KBM-7 (cell line): Measurements from ENCODE around the gene DDX51.
"Not testable (repeated sequence)": the region's sequence is repeated elsewhere in the genome, so short reads cannot be mapped to it uniquely, and the experiment has no call there.

ENCODE experiments used
- DNase-seq: peaks from one replicate; pipeline ENCODE4 v3.0.0-alpha.2; 2015
- in situ Hi-C: fragments of 300-500 bp; cut with MboI; formaldehyde crosslinking; loops from 2 replicates; pipeline ENCODE4 v1.14.3; 2020; ENCODE audit warnings: low sequenced_read_pairs, low pct_unique_long_range_greater_than_20kb, mixed read lengths

DDX51 gene

DNA sequence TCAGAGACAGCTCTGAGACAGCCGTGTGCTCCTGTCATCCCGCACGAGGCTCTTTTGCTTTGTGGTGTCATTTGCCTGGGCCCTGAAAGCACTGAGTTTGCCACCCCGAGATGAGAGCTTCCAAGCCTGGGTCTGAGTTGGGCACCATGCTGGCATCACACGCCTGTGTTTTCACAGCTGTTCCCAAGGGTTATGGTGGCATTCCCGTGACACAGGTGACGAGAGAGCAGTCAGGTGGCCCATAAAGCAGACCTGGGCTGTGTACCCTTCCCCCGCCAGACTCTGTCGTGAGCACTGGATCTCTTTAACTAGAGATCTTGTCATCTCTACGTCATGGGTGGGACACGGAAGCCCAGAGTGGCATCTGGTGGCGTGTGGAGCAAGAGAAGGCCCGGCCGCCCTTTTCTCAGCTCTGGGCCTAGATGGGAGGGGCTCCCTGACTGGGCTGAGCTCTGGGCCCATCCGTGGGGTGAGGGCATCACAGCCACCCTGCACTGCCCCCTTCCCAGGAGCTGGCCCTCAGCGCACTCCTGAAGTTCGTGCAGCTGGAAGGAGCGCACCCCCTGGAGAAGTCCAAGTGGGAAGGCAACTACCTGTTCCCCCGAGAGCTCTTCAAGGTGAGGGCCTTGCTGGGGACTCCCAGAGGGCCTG is 2.8 kb upstream of the DDX51 start:
- no peak for DNase-seq
- in situ Hi-C loops = no loop called here

- in situ Hi-C loops = no loop called here
- no peak for DNase-seq
These were observed 2.0 kb upstream of the DDX51 start for GRCh38 chr12:132146098-132146497.

- no peak for DNase-seq
- in situ Hi-C loops = no loop called here
These were observed 1.2 kb upstream of the DDX51 start for GRCh38 chr12:132145334-132145733.

DNA sequence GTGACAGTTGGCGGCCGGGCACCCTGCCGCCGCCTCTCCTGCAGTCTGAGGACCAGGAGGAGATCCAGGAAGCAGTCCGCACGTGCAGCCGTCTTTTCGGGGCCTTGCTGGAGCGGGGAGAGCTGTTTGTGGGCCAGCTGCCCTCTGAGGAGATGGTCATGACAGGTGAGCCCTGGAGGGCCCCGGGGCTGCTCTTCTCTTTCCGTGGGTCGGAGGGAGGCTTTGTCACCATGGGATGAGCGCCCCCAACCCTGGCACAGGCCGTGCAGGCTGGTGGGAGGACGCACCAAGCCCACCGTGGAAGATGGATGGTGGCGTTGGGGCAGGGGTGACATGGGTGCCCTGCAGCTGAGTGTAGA is 670 bp upstream of the DDX51 start:
- in situ Hi-C loops = no loop called here
- DNase-seq = no peak

GRCh38 chr12:132143336-132144071 is 615 bp downstream of the DDX51 start:
- DNase-seq = no peak
- in situ Hi-C loops = no loop called here

DNA sequence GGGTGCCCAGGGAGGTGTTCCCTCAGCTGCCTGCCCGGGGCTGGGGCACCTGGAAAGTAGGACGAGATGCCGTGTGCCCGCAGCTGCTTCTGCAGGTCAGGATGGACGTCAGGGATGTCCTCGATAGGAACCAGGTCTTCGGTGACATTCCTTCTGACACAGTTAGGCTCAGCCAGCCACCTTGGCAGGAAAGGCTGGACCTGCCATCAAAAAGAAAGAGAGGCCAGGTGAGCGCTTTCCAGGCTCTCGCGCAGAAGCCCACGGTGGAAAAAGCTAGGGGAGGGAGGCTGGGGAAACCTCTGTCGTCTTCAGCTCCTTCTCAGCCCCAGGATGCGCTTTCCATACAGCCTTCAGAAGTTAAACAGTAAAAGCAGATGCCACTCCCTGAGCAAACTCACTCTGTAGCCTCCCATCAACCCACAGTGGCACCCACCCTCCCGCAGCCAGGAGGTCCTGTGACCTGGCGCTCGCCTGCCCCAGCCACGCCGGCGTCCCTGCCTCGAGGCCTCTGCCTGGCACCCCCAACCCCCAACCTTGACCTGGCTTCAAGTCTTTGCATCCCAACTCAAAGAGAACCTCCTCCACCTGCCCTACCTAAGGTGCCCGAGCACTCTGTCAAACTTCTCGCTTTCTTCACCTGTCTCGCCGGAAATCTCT is 1.3 kb downstream of the DDX51 start:
- in situ Hi-C loops = no loop called here
- DNase-seq = no peak

GRCh38 chr12:132141976-132142678 is 2.0 kb downstream of the DDX51 start:
- DNase-seq = no peak
- in situ Hi-C loops = no loop called here

DNA sequence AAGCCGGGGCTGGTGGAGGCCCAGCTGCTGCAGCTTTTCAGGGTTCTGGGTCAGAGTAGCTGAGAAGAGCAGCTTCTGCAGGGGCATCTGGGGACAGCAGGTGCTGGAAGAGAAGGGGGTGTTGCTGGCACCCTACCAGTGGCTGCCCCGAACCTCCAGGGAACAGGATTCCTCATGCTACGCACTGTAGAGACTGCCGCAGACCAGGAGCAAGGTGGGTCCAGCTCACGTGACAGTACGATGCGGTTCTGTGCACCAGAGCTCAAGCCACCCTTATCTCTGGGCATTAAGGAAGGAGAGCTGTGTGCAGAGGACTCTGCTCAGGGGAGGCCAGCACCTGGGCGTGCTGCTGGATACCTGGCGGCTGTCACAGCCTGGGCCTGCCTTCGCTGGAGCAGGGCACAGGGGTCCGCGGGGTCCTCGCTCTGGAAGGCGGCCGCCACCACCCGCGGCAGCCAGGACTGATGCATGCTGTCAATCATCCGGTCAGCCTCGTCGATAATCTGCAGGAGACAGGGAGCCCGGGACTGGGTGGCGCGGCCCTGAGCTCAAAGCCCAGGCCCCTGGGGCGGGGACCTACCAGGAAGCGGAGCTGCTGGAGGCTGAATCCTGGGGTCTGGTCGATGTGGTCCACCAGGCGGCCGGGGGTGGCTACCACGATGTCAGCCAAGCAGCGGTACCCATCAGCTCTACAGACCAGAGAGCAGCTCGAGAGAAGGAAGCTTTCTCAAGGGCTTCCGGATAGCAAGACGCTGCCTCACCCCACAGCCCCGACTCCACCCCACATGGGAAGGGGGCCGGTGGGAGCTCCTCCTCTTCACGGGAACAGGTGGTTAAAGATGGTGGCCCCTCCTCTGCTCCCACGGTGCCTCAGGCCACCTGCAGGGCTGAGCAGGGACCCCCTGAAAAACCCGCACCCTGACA is 2.9 kb downstream of the DDX51 start:
- DNase-seq = no peak
- in situ Hi-C loops = no loop called here

DNA sequence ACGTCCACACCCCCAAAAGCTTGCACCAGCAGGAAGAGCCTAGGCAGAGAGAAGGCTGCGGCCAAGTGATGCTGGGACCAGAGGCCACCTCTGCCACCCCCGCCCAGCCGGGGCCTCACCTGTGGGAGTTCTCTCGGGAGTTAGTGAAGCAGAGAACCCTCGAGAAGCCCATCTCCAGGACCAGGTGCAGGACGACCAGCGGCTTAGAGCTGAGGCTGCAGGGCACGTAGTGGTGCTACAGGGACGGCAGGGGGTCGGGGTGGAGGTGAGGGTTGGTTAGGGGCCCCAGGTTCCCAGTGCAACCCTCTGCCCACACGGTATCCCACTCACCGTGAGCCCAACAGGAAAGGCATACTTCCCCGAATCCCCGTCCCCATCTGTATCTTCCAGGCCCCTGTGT is 3.6 kb downstream of the DDX51 start:
- no peak for DNase-seq
- in situ Hi-C loops = no loop called here

DNA sequence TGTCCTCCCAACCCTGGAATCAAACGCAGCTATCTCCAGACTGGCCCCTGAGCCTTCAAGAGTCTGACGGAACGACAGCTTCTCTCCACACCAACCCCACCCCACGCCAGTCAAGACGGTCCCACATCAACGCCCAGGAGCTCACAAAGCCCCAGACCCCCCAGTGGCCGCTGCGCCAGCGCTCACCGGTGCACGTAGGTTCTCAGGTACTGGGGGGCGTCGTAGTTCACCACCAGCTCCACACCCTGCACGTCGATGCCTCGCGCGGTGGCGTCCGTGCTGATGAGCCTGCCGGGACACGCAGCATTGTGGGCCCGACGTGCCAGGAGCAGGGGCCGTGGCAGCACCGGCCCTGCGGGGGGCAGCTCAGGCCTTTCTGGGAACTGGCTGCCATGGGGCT is 4.2 kb downstream of the DDX51 start:
- DNase-seq = no peak
- in situ Hi-C loops = no loop called here

DNA sequence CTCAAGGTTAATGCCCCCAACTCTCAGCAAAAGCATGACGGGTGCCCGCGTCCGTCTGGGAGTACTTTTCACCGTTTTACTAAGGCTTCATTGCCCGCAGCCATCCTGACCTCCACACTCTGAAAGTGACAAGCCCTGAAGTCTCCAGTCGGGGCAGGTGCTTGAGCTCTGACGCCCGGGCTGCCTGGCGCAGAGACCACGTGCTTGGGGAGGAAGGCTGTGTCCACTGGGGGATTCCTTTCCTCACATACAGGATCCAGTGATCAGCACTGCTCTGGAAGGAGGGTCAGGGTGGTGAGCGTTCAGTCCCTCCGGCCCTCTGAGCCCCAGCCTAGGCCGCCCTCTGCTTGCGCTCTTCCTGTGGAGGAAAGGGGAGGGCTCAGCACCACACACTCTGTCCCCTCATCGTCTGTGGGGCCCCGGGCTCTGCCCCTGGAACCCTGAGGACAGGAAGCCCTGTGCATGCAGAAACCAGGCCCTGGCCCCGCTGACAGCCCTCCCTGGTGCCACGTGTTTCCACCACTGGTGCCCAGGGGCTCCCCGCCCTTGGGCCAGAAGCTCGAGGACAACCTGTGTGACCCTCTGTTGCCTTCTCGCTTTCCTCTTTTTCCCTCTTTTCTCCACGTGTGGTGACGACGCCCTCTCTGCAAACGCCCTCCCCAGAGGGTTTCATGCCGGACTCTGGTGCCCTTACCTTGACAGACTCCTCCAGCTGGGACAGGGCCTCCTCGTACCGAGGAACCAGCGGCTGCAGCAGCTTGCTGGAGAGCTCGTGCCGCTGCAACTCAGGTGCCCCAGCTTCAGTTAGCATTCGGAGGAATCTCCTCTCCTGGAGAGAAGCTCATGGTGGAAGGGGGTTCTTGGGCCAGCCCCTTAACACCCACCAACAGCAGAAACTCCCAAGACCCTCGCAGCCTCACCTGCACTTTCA is 4.9 kb downstream of the DDX51 start:
- no peak for DNase-seq
- in situ Hi-C loops = no loop called here

GRCh38 chr12:132137483-132138125 is 6.5 kb downstream of the DDX51 start:
- no peak for DNase-seq
- in situ Hi-C loops = no loop called here

GRCh38 chr12:132136226-132136625 is 7.9 kb downstream of the DDX51 start:
- in situ Hi-C loops = not testable (repeated sequence)

DNA sequence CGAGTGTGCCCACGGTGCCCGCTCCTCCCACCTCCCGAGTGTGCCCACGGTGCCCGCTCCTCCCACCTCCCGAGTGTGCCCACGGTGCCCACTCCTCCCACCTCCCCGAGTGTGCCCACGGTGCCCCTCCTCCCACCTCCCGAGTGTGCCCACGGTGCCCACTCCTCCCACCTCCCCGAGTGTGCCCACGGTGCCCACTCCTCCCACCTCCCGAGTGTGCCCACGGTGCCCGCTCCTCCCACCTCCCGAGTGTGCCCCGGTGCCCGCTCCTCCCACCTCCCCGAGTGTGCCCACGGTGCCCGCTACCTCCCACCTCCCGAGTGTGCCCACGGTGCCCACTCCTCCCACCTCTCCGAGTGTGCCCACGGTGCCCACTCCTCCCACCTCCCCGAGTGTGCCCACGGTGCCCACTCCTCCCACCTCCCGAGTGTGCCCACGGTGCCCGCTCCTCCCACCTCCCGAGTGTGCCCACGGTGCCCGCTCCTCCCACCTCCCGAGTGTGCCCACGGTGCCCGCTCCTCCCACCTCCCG is 9.4 kb downstream of the DDX51 start:
- DNase-seq, in situ Hi-C loops: not testable (repeated sequence)

More at GRCh38 chr12:132136226-132136625, 7.9 kb downstream of the DDX51 start:
- DNase-seq = not testable (repeated sequence)

- no peak for DNase-seq
These were observed 10.0 kb downstream of the DDX51 start for GRCh38 chr12:132133952-132134652.

GRCh38 chr12:132132609-132133430 is 11.3 kb downstream of the DDX51 start:
- in situ Hi-C loops = no loop called here
- DNase-seq = no peak

More at GRCh38 chr12:132133952-132134652, 10.0 kb downstream of the DDX51 start:
- in situ Hi-C loops = no loop called here
